Keratinocyte (primary cell): ENCODE results near the gene FKBP5. TPM values are rescaled to one million over a fixed set of nuclear protein-coding genes. Genes with fewer than 3 reads are reported as not detected.

Experiments
- DNase-seq: peaks from one replicate; pipeline ENCODE4 v3.0.0-alpha.2; 2011; ENCODE audit warnings: low read depth, missing footprints, low spot score
- FAIRE-seq: peaks from 2 replicates; lab custom pipeline; 2011; peaks lifted over from hg19 to GRCh38; lab: Jason Lieb, UNC
- H2AFZ ChIP-seq: 2 replicates; pipeline ENCODE4 v1.6.0; 2012; ENCODE audit warnings: low read length, control low read depth, inconsistent platforms; ENCODE audit not compliant: control insufficient read depth
- H3K27ac ChIP-seq: 2 replicates; pipeline ENCODE4 v1.5.1; 2011; ENCODE audit warnings: low read length; ENCODE audit not compliant: control insufficient read depth, insufficient read depth
- H3K27me3 ChIP-seq: 3 replicates; pipeline ENCODE4 v1.6.0; 2011; ENCODE audit warnings: low read length; ENCODE audit not compliant: control insufficient read depth, insufficient read depth; ENCODE audit errors: extremely low read depth
- H3K36me3 ChIP-seq, 2 experiments: 2 replicates in 1 of 2; 3 replicates in 1 of 2; pipeline ENCODE4 v1.5.1; 2011; ENCODE audit warnings: low read length in 2 of 2, mild to moderate bottlenecking in 1 of 2; ENCODE audit not compliant: control insufficient read depth in 2 of 2, insufficient read depth in 2 of 2; ENCODE audit errors: extremely low read depth in 1 of 2
- H3K4me1 ChIP-seq: 3 replicates; pipeline ENCODE4 v1.5.1; 2011; ENCODE audit warnings: low read length; ENCODE audit not compliant: control insufficient read depth, insufficient read depth; ENCODE audit errors: extremely low read depth
- H3K4me2 ChIP-seq: 3 replicates; pipeline ENCODE4 v1.6.0; 2011; ENCODE audit warnings: low read depth, low read length; ENCODE audit not compliant: control insufficient read depth, insufficient read depth; ENCODE audit errors: extremely low read depth
- H3K4me3 ChIP-seq, 3 experiments: fragments of 200-600 bp in 1 of 3; sonication (generic) in 1 of 3; 2 replicates in 2 of 3; 3 replicates in 1 of 3; pipeline ENCODE4 v1.5.1; 2011 to 2016; ENCODE audit warnings: low read length in 3 of 3, mild to moderate bottlenecking in 3 of 3, control low read depth in 2 of 3, inconsistent platforms in 1 of 3, low read depth in 1 of 3, mixed read lengths in 1 of 3, mixed run types in 1 of 3, moderate library complexity in 1 of 3; ENCODE audit not compliant: control insufficient read depth in 2 of 3, insufficient read depth in 2 of 3; ENCODE audit errors: extremely low read depth in 1 of 3
- H3K79me2 ChIP-seq: 2 replicates; pipeline ENCODE4 v1.6.0; 2012; ENCODE audit warnings: low read length; ENCODE audit not compliant: control insufficient read depth, insufficient read depth
- H3K9ac ChIP-seq: 3 replicates; pipeline ENCODE4 v1.6.0; 2011; ENCODE audit warnings: low read length; ENCODE audit not compliant: control insufficient read depth, insufficient read depth; ENCODE audit errors: extremely low read depth
- H3K9me1 ChIP-seq: 3 replicates; pipeline ENCODE4 v1.6.0; 2011; ENCODE audit warnings: low read length; ENCODE audit not compliant: control insufficient read depth, insufficient read depth; ENCODE audit errors: extremely low read depth
- H3K9me3 ChIP-seq: 2 replicates; pipeline ENCODE4 v1.5.1; 2012; ENCODE audit warnings: low read depth, low read length; ENCODE audit not compliant: control insufficient read depth
- H4K20me1 ChIP-seq: 3 replicates; pipeline ENCODE4 v1.6.0; 2011; ENCODE audit warnings: low read length; ENCODE audit not compliant: control insufficient read depth, insufficient read depth; ENCODE audit errors: extremely low read depth
- CTCF ChIP-seq, 3 experiments: IDR thresholded peaks in 1 of 3; conservative IDR thresholded peaks in 1 of 3; optimal IDR thresholded peaks in 1 of 3; 2 replicates in 2 of 3; 3 replicates in 1 of 3; pipeline versions ENCODE3 to v1.5.1; 2011; ENCODE audit warnings: low read length in 3 of 3, mild to moderate bottlenecking in 3 of 3, moderate library complexity in 2 of 3, control low read depth in 1 of 3, inconsistent platforms in 1 of 3; ENCODE audit not compliant: insufficient read depth in 2 of 3; ENCODE audit errors: extremely low read depth in 1 of 3
- EZH2 ChIP-seq: IDR thresholded peaks from one replicate; pipeline ENCODE4 v1.6.1; 2012; ENCODE audit warnings: inconsistent platforms, mild to moderate bottlenecking, low read length, moderate library complexity
- dilution Hi-C: fragments of 300-500 bp; cut with MboI; formaldehyde crosslinking; loops from one replicate; pipeline ENCODE4 v1.7.0; 2020; ENCODE audit warnings: low sequenced_read_pairs; ENCODE audit not compliant: extremely low pct_ligation_motif_present
- polyA plus RNA-seq, 5 experiments: library from polyadenylated mRNA; depleted of rRNA in 3 of 5; stranded (reverse) in 3 of 5; stranded (forward) in 1 of 5; unstranded in 1 of 5; fragments of >200 nt; gene quantifications; 1 replicate in 1 of 5; 2 replicates in 3 of 5; 3 replicates in 1 of 5; pipeline versions ENCODE4 v1.2.1 to v1.2.3, GENCODE V29; 2011 to 2012; ENCODE audit warnings: missing spikeins in 2 of 5, low read depth in 1 of 5, low replicate concordance in 1 of 5

The FKBP5 gene
- polyA plus RNA-seq, 1 donor (not counting 4 experiments of a cell fraction or from before 2014, with no cell fraction given), result 88.3 TPM

GRCh38 chr6:35668096-35668495, 20.6 kb downstream of the FKBP5 start:
- Histone ChIP-seq H3K4me3 (no peak overlapping the region), H3K27ac (peak overlapping the region; percentile 72), H3K36me3 (no peaks in the 10 kb centered on the region), H3K27me3 (no peaks in the 10 kb centered on the region), H2AFZ (no peak overlapping the region), H3K79me2 (peaks cover 89% of the 10 kb centered on the region), H3K9me3 (no peaks in the 10 kb centered on the region), H4K20me1 (no peaks in the 10 kb centered on the region), H3K9ac (peak overlapping the region; percentile 19), H3K4me1 (peaks cover 32% of the 10 kb centered on the region), H3K4me2 (no peak overlapping the region), H3K9me1 (no peaks in the 10 kb centered on the region)
- FAIRE-seq, result no peak
- no peak for DNase-seq
- TF ChIP-seq CTCF (optimal IDR thresholded peaks at IDR 0.05 in 1 of 3, IDR thresholded peaks at IDR 0.05 in 1 of 3, conservative IDR thresholded peaks at IDR 0.05 in 1 of 3; ENCODE audit: extremely low read depth in 1 of 3, insufficient read depth in 2 of 3, low read length in 3 of 3), result no peak
- no peak for TF ChIP-seq EZH2
- dilution Hi-C loops, result no loop called here

GRCh38 chr6:35665573-35665972, 23.1 kb downstream of the FKBP5 start:
- DNase-seq (no peak), FAIRE-seq (no peak)
- dilution Hi-C loops, result no loop called here

More at GRCh38 chr6:35665573-35665972, 23.1 kb downstream of the FKBP5 start:
- Histone ChIP-seq H2AFZ (no peak overlapping the region), H3K36me3 (no peaks in the 10 kb centered on the region), H3K4me3 (no peak overlapping the region), H3K79me2 (peaks cover 79% of the 10 kb centered on the region), H3K9me1 (no peaks in the 10 kb centered on the region), H3K27ac (no peak overlapping the region), H3K27me3 (no peaks in the 10 kb centered on the region), H4K20me1 (no peaks in the 10 kb centered on the region), H3K4me1 (peaks cover 41% of the 10 kb centered on the region), H3K4me2 (no peak overlapping the region), H3K9me3 (no peaks in the 10 kb centered on the region), H3K9ac (no peak overlapping the region)
- TF ChIP-seq EZH2 (no peak), CTCF (optimal IDR thresholded peaks at IDR 0.05 in 1 of 3, IDR thresholded peaks at IDR 0.05 in 1 of 3, conservative IDR thresholded peaks at IDR 0.05 in 1 of 3; ENCODE audit: extremely low read depth in 1 of 3, insufficient read depth in 2 of 3, low read length in 3 of 3) (no peak)
